ENCODE results near the gene SKP2. TPM values are rescaled to one million over a fixed set of nuclear protein-coding genes. Genes with fewer than 3 reads are reported as not detected.
A peak's percentile ranks its signal among the peaks of the same experiment; 100 is the strongest.

The SKP2 gene
- total RNA-seq, 4 donors from 2014 or later, result 10.3 to 41.5 (median 23.6) TPM

- TF ChIP-seq CTCF (IDR thresholded peaks at IDR 0.05) (no peak), POLR2A (IDR thresholded peaks at IDR 0.05) (no peak)
- WGBS, 2 donors, result 71 to 94% methylated on average over 3 of the region's 3 CpGs
- Histone ChIP-seq H3K4me1 (no peaks in the 10 kb centered on the region), H3K27ac (no peak overlapping the region), H3K27me3 (no peaks in the 10 kb centered on the region), H3K4me3 (no peak overlapping the region), H3K36me3 (peaks cover 0 to 92% (median 21%) of the 10 kb centered on the region in 3 donors), H3K9me3 (no peaks in the 10 kb centered on the region)
- intact Hi-C loops (cut with DNase I), result loop anchor here (10.0 kb wide), 1 partner anchor 221 kb away; no protein-coding TSS in a partner anchor
- DNase-seq, result no peak
Measured at GRCh38 chr5:36174119-36174518, 22.2 kb downstream of the SKP2 start.

GRCh38 chr5:36175043-36175442, 23.1 kb downstream of the SKP2 start:
- WGBS, 2 donors, result 83 to 87% methylated on average over 5 of the region's 5 CpGs
- no peak for TF ChIP-seq POLR2A (IDR thresholded peaks at IDR 0.05)
- no peak for TF ChIP-seq CTCF (IDR thresholded peaks at IDR 0.05)
- Histone ChIP-seq H3K27ac (no peak overlapping the region), H3K27me3 (no peaks in the 10 kb centered on the region), H3K9me3 (no peaks in the 10 kb centered on the region), H3K4me1 (no peaks in the 10 kb centered on the region), H3K4me3 (no peak overlapping the region), H3K36me3 (peaks cover 0 to 91% (median 21%) of the 10 kb centered on the region in 3 donors)
- intact Hi-C loops (cut with DNase I), result loop anchor here (10.0 kb wide), 1 partner anchor 220 kb away; no protein-coding TSS in a partner anchor
- no peak for DNase-seq

GRCh38 chr5:36177154-36177553, 25.2 kb downstream of the SKP2 start:
- no peaks in the 10 kb centered on the region for H3K9me3 ChIP-seq
- no peaks in the 10 kb centered on the region for H3K4me1 ChIP-seq
- no peak for DNase-seq
- H3K27ac ChIP-seq, result no peak overlapping the region
- intact Hi-C loops (cut with DNase I), result loop anchor here (10.0 kb wide), 1 partner anchor 218 kb away; no protein-coding TSS in a partner anchor
- H3K27me3 ChIP-seq, result no peaks in the 10 kb centered on the region
- WGBS, 2 donors, result 71 to 78% methylated on average over 2 of the region's 2 CpGs
- H3K4me3 ChIP-seq, result no peak overlapping the region
- TF ChIP-seq CTCF (IDR thresholded peaks at IDR 0.05) (no peak), POLR2A (IDR thresholded peaks at IDR 0.05) (no peak)
- H3K36me3 ChIP-seq, result peaks cover 0 to 91% (median 6%) of the 10 kb centered on the region in 3 donors

GRCh38 chr5:36177715-36178523, 26.0 kb downstream of the SKP2 start:
- Histone ChIP-seq H3K4me3 (no peak overlapping the region), H3K4me1 (no peaks in the 10 kb centered on the region), H3K27ac (no peak overlapping the region), H3K27me3 (no peaks in the 10 kb centered on the region), H3K36me3 (peaks cover 0 to 91% (median 6%) of the 10 kb centered on the region in 3 donors), H3K9me3 (no peaks in the 10 kb centered on the region)
- 53 to 64% methylated on average over 2 of the region's 2 CpGs for WGBS, 2 donors
- intact Hi-C loops (cut with DNase I), result loop anchor here (10.0 kb wide), 1 partner anchor 217 kb away; no protein-coding TSS in a partner anchor
- no peak for DNase-seq
- TF ChIP-seq CTCF (IDR thresholded peaks at IDR 0.05) (peak in 5 of 6 experiments; percentile 35 to 62 (median 47)), POLR2A (IDR thresholded peaks at IDR 0.05) (no peak)

GRCh38 chr5:36178524-36178890, 26.6 kb downstream of the SKP2 start:
- intact Hi-C loops (cut with DNase I), result loop anchor here (10.0 kb wide), 1 partner anchor 216 kb away; no protein-coding TSS in a partner anchor
- H3K4me3 ChIP-seq, result no peak overlapping the region
- no peaks in the 10 kb centered on the region for H3K27me3 ChIP-seq
- DNase-seq, result no peak
- no peaks in the 10 kb centered on the region for H3K4me1 ChIP-seq
- no peak overlapping the region for H3K27ac ChIP-seq
- no peaks in the 10 kb centered on the region for H3K9me3 ChIP-seq
- TF ChIP-seq CTCF (IDR thresholded peaks at IDR 0.05) (no peak), POLR2A (IDR thresholded peaks at IDR 0.05) (no peak)
- peaks cover 0 to 91% (median 6%) of the 10 kb centered on the region in 3 donors for H3K36me3 ChIP-seq
- 88 to 97% methylated on average over 3 of the region's 3 CpGs for WGBS, 2 donors
